ENCODE results near the gene VIL1.

VIL1 gene

GRCh38 chr2:218421027-218421426, 2.1 kb downstream of the VIL1 start:
- H3K4me3 ChIP-seq (ENCODE audit: low read depth, low read length): no peak overlapping the region
- TF ChIP-seq, protein P1, sequence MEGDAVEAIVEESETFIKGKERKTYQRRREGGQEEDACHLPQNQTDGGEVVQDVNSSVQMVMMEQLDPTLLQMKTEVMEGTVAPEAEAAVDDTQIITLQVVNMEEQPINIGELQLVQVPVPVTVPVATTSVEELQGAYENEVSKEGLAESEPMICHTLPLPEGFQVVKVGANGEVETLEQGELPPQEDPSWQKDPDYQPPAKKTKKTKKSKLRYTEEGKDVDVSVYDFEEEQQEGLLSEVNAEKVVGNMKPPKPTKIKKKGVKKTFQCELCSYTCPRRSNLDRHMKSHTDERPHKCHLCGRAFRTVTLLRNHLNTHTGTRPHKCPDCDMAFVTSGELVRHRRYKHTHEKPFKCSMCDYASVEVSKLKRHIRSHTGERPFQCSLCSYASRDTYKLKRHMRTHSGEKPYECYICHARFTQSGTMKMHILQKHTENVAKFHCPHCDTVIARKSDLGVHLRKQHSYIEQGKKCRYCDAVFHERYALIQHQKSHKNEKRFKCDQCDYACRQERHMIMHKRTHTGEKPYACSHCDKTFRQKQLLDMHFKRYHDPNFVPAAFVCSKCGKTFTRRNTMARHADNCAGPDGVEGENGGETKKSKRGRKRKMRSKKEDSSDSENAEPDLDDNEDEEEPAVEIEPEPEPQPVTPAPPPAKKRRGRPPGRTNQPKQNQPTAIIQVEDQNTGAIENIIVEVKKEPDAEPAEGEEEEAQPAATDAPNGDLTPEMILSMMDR (IDR thresholded peaks at IDR 0.05; ENCODE audit: low read depth, low read length, missing control alignments): no peak
- in situ Hi-C loops (cut with HindIII; ENCODE audit: low sequenced_read_pairs): no loop called here
- no peak for DNase-seq (ENCODE audit: low read depth)

DNA sequence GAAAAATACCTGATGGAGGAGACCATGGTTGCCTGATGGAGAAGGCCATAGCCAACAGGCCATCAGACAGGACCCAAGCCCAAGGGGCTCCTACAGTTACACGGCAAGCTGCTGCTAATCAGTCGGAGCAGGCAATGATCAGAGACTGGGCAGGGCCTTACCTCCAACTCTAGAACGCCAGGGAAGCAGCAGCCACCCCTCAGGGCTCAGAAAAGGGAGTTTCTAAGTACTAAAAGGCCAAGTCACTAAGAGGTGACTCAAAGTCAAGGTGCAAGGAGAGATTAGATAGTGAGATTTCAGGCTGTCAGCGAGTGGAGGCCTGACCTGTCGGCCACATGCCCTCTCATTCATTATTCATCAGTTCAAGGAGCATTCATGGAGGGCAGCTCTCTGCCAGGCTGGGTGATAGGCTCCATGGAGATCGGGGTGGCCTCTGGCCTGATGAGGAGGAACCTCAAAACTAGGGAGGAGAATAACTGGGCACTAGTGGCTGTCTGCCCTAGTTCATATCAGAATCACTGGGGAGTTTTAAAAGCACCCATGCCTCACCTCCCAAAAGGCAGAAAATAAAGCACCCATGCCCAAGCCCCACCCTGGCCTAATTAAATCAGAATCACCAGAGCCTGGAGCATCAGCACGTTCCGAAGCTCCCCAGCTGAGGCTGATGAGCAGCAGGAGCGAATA, 3.6 kb downstream of the VIL1 start:
- TF ChIP-seq, protein P1 (IDR thresholded peaks at IDR 0.05; ENCODE audit: low read depth, low read length, missing control alignments): no peak
- H3K4me3 ChIP-seq (ENCODE audit: low read depth, low read length): no peak overlapping the region
- in situ Hi-C loops (cut with HindIII; ENCODE audit: low sequenced_read_pairs): no loop called here
- no peak for DNase-seq (ENCODE audit: low read depth)

DNA sequence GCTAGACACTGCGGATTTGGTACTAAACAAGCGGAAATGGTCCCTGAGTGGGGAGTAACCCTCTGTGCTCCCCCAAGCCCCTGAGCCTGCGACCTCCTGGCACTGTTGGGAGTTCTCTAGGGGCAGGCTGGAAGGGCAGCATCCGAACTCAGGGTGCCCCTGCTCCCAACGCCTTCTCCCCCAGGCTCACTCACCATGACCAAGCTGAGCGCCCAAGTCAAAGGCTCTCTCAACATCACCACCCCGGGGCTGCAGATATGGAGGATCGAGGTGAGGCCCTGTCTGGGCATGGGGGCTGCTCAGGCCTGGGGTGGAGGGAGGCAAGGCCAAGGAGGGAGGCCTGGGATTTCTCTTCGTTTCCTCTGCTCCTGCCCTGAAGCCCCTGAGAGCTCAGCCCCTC, 4.7 kb downstream of the VIL1 start:
- in situ Hi-C loops (cut with HindIII; ENCODE audit: low sequenced_read_pairs): no loop called here
- no peak overlapping the region for H3K4me3 ChIP-seq (ENCODE audit: low read depth, low read length)
- no peak for DNase-seq (ENCODE audit: low read depth)
- TF ChIP-seq, protein P1 (IDR thresholded peaks at IDR 0.05; ENCODE audit: low read depth, low read length, missing control alignments): no peak

- DNase-seq (ENCODE audit: low read depth): no peak
- H3K4me3 ChIP-seq (ENCODE audit: low read depth, low read length): no peak overlapping the region
- in situ Hi-C loops (cut with HindIII; ENCODE audit: low sequenced_read_pairs): no loop called here
- TF ChIP-seq, protein P1 (IDR thresholded peaks at IDR 0.05; ENCODE audit: low read depth, low read length, missing control alignments): no peak
Measured at GRCh38 chr2:218425531-218425930, 6.6 kb downstream of the VIL1 start.

GRCh38 chr2:218427741-218428140, 8.8 kb downstream of the VIL1 start:
- in situ Hi-C loops (cut with HindIII; ENCODE audit: low sequenced_read_pairs): no loop called here
- DNase-seq (ENCODE audit: low read depth): no peak
- no peak overlapping the region for H3K4me3 ChIP-seq (ENCODE audit: low read depth, low read length)
- TF ChIP-seq, protein P1 (IDR thresholded peaks at IDR 0.05; ENCODE audit: low read depth, low read length, missing control alignments): no peak

DNA sequence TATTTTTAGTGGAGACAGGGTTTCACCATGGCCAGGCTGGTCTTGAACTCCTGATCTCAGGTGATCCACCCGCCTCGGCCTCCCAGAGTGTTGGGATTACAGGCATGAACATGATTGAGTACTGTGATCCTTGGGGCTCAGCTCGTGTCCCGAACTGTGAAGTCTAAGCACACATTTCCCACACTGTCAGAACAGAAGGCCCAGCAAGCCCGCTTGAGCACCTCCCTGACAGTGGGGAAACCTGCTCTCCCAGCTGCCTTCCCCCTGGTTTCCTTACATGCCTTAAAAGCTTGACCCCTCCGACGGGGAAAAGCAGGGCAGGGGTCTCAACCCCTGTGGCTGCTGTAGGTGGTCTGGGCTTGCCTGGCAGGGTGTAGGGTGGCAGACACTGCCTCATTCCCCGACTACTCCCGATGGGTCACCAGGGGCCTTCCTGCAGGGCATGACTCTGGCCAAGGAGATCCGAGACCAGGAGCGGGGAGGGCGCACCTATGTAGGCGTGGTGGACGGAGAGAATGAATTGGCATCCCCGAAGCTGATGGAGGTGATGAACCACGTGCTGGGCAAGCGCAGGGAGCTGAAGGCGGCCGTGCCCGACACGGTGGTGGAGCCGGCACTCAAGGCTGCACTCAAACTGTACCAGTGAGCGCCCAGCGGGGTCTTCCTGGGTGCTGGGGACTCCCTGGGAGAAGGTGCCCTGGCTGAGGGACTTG, 10.1 kb downstream of the VIL1 start:
- TF ChIP-seq, protein P1 (IDR thresholded peaks at IDR 0.05; ENCODE audit: low read depth, low read length, missing control alignments): no peak
- no peak overlapping the region for H3K4me3 ChIP-seq (ENCODE audit: low read depth, low read length)
- in situ Hi-C loops (cut with HindIII; ENCODE audit: low sequenced_read_pairs): no loop called here
- no peak for DNase-seq (ENCODE audit: low read depth)

Data from astrocyte of the cerebellum (primary cell).